ENCODE measurements around the gene ABHD1.
"Not testable (repeated sequence)": the region's sequence is repeated elsewhere in the genome, so short reads cannot be mapped to it uniquely, and the experiment has no call there.

The ABHD1 gene

GRCh38 chr2:27111392-27112078 is 12.1 kb upstream of the ABHD1 start:
- not testable (repeated sequence) for DNase-seq

DNA sequence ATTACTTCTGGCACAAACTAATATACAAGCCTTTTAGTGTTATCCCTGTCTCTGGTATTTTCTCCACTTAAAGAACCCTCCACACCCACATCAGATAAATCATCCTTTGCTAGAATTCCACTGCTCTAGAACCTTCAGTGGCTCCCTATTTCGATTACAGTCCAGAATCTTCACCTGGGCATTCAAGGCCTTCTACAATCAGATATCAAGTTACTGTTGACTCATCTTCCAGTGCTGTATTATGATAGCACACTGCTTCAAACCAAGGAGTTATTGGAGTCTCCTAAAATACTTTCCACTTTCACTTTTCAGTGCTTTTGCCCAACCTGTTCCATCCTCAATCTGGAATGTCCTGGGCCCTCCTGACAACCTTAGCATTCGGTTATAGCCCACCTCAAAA is 8.1 kb upstream of the ABHD1 start:
- no peak for DNase-seq

GRCh38 chr2:27117995-27118524 is 5.6 kb upstream of the ABHD1 start:
- no peak for DNase-seq

GRCh38 chr2:27118525-27119329 is 4.9 kb upstream of the ABHD1 start, which contains the start of gene CGREF1:
TSS of gene CGREF1 (minus strand) at chr2:27119128. CDS start at chr2:27104366, 14,762 bp downstream.
- DNase-seq, result no peak

DNA sequence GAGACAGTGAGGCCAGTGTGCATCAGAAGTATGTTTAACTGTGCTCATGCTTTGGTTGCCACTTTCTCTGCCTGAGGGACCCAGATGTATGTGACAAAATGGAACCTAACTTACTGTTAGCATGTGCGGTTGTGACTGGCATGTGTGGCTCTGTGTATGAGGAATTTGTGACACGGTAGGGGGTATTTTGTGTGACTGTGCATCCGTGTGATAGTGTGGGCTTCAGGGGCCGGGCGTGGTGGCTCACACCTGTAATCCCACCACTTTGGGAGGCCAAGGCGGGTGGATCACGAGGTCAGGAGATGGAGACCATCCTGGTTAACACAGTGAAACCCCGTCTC is 4.3 kb upstream of the ABHD1 start:
- not testable (repeated sequence) for DNase-seq

- DNase-seq, result no peak
These were observed 1.7 kb upstream of the ABHD1 start for GRCh38 chr2:27121906-27122305.

DNA sequence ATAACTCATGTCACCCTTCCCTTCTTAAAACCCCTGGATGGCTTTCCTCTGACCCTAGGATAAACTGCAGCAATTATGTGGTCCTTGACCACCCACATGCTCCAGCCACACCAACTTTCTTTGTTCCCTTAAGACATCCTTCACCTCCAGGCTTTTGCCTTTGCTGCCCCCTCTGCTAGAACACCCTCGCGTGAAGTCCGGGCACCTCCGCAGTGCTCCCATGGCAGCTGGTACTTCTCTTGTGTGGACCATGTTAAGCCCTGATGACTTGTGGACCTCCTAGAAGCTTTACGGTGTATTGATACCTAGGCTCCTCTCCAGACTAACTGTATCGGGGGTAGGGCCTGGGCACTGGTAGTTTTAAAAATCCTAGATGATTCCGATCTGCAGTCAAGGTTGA is 824 bp upstream of the ABHD1 start:
- no peak for DNase-seq

GRCh38 chr2:27125104-27125503 is 1.5 kb downstream of the ABHD1 start:
- DNase-seq, result no peak

DNA sequence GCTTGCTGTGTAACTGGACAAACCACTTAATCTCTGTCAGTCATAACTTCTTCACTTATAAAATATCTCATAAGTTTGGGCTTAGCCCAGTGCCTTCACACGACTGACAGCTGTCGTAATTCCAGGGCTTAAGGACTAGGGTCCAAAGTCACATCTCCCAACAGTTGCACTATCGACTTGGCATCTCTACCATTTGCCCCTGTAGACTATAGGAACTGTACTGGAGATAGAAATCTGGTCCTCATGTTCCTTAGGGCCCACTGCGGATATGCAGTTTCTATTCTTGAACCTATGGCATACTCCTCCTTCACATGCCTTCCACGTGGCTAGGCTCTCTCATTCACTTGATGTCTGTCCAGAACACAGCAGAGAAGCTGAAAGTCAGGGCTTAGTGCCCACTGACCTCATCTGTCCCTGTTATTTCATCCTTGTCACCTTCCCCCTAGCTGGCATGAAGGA is 2.7 kb downstream of the ABHD1 start:
- no peak for DNase-seq

DNA sequence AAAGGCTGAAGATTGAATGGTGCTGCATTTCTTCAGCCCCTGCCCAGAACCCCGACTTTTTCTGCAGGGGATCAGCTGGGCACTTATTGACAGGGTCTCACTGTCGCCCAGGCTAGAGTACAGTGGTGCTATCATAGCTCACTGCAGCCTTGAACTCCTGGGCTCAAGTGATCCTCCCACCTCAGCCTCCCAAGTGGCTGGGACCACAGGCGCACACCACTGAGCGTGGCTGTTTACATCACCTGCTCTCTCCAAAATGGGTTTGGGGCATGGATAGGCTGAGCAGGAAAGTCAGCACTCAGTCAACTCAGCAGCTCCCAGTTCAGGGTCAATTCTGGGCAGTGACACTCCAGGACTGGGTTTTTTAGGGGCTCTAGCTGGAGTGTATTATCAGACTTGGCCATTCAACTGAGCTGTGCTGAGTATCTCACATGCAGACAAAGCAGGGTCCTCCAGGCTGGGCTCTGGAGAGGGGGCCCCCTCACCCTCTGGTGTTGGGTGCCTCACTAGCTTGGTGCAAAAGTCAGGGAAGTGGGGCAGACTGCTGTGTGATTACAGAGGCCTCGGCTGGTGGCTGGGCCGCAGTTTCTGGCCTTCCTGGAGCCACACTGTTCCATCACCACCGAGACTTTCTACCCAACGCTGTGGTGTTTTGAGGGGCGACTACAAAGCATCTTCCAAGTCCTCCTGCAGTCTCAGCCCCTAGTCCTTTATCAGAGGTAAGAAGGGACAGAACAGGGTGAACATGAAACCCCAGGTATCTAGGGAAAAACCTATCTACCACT is 4.5 kb downstream of the ABHD1 start:
- DNase-seq, result no peak

DNA sequence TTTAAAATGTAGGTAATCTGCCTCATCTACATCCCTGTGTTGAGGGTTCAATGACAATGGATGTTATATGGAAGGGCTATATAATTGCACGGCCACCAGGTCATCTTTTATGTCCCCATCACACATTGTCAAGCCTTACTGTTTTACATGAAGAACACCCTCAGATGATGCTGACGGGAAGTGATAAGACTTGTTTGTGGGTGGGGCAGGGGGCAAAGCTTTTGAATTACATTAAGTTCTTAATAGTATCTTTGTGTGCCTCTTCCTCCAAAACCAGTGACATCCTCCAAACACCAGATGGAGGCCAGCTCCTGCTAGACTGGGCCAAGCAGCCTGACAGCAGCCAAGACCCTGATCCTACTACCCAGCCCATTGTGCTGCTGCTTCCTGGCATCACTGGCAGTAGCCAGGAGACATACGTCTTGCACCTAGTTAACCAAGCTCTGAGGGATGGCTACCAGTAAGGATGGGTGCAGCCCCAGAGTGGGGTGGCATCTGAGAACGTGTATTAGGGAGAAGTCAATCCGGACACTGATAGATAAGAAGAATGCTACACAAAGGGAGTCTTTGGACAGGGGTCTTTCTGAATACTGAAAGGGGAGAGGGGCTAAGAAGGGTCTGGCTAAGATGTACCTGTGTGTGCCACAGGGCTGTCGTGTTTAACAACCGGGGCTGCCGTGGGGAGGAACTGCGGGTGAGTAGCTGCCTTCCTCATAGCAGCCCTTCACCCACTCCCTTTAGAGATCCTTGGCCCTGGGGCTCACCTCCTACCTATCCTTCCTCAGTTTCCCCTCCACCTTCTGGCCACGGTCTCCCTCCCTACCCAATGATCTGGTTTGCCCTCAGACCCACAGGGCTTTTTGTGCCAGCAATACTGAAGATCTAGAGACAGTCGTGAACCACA is 5.3 kb downstream of the ABHD1 start:
- DNase-seq, result no peak

DNA sequence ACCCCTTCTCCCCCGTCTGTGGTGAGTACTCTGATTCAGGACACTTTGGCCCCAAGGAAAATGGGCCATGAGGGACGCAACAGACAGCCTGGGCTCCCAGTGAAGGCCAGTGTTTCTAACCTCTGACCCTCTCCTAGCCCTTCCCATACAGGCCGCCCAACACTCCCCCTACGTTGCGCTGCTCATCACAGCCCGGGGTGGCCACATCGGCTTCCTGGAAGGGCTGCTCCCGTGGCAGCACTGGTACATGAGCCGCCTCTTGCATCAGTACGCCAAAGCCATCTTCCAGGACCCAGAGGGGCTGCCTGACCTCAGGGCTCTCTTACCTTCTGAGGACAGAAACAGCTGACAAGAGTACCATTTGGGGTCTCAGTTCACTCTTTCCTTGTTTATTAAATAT is 6.8 kb downstream of the ABHD1 start:
- no peak for DNase-seq

- no peak for DNase-seq
These were observed 7.8 kb downstream of the ABHD1 start for GRCh38 chr2:27131429-27131828.

- DNase-seq, result no peak
These were observed 9.7 kb downstream of the ABHD1 start for GRCh38 chr2:27133195-27133875.

- DNase-seq, result peak; percentile 92
These were observed 10.5 kb downstream of the ABHD1 start, which contains the start of gene PREB for GRCh38 chr2:27133905-27134780. TSS of gene PREB (minus strand) at chr2:27134636. CDS start at chr2:27134421, 215 bp downstream.

DNA sequence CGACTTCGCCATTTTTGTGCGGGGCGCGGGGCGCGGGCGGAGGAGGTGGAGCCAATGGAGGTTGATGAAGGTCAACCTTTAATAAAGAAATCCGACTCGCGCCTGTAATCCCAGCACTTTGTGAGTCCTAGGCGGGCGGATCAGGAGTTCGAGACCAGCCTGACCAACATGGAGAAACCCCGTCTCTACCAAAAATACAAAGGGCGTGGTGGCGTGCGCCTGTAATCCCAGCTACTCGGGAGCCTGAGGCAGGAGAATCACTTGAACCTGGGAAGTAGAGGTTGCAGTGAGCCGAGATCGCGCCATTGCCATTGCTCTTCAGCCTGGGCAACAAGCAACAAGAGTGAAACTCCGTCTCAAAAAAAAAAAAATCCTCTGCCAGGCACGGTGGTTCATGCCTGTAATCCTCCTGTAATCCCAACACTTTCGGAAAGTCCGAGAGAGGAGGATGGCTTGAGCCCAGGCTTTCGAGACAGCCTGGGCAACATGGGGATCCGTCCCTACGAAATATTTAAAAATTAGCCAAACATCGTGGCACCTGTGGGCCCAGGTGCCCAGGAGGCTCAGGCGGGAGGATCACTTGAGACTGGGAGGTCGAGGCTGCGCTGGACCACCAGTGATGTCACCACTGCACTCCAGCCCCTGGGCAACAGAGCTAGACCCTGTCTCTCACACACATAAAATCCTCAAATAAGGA is 11.3 kb downstream of the ABHD1 start:
- DNase-seq, result no peak

GRCh38 chr2:27135478-27135955 is 11.9 kb downstream of the ABHD1 start:
- no peak for DNase-seq

GRCh38 chr2:27136751-27137150 is 13.1 kb downstream of the ABHD1 start:
- no peak for DNase-seq

DNA sequence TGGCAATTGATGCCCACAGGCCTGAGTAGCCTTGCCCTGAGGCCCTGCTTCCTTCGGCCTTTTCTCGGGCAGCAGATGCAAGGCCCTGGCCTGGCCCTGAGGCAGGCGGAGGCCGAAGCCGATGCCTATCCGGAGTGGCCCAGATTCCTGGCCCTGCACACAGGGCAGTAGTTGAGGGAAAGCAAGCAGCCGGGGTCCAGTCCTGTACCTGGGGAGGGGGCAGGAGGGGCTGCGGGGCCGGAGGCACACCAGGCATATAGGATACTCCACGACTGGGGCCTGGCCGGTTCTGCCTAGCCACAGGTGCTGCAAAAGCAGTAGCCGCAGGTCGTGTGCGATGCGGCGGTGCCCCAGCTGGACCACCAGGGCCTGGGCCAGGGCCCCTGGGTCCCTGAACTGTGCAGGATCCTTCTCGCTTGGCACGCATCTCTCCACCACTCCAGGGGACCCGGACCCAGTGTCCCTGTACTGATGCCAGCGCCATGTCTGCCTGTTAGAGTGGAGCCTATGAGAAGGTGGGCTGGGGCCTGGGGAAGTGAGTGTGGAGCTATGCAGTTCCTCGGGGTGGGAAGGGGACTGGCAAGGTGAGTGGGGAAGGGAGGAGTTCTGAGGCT is 13.8 kb downstream of the ABHD1 start:
- no peak for DNase-seq
